Activated CD8-positive, alpha-beta T cell treated with anti-CD3 and anti-CD28 coated beads, Interleukin-2, amount 10 ng/mL, durations not matched to agents 7 days and 5 days (primary cell): ENCODE results near the gene WDPCP. TPM values are rescaled to one million over a fixed set of nuclear protein-coding genes. Genes with fewer than 3 reads are reported as not detected.
"Not testable (repeated sequence)": the region's sequence is repeated elsewhere in the genome, so short reads cannot be mapped to it uniquely, and the experiment has no call there.

ENCODE experiments used
- ATAC-seq: fragments of 150-1000 bp; cut with Tn5 transposase; one replicate; pipeline ENCODE4 v1.10.0; 2021; ENCODE audit warnings: moderate library complexity
- CTCF ChIA-PET: fragments of 350-600 bp; sonication (Branson Sonifier 250); formaldehyde crosslinking; loops from one replicate; lab custom pipeline; 2021; ENCODE audit warnings: antibody characterized with exemption; lab: Charles Lee
- POLR2A ChIA-PET: fragments of 350-600 bp; sonication (Branson Sonifier 250); formaldehyde crosslinking; loops from one replicate; lab custom pipeline; 2021; ENCODE audit warnings: antibody characterized with exemption; lab: Charles Lee
- DNase-seq: peaks from one replicate; pipeline ENCODE4 v3.0.0-alpha.2; 2020
- H3K27ac Mint-ChIP-seq: one replicate; pipeline ENCODE4 v1.8.0; 2021; ENCODE audit warnings: mild to moderate bottlenecking, mixed read lengths
- H3K27me3 Mint-ChIP-seq: one replicate; pipeline ENCODE4 v1.8.0; 2021; ENCODE audit warnings: low read depth, mixed read lengths
- H3K36me3 Mint-ChIP-seq: one replicate; pipeline ENCODE4 v1.8.0; 2021; ENCODE audit warnings: low read depth, mixed read lengths
- H3K4me1 Mint-ChIP-seq: one replicate; pipeline ENCODE4 v1.8.0; 2021; ENCODE audit warnings: low read depth, mixed read lengths
- H3K4me3 Mint-ChIP-seq: one replicate; pipeline ENCODE4 v1.8.0; 2021; ENCODE audit warnings: mild to moderate bottlenecking, mixed read lengths
- H3K9me3 Mint-ChIP-seq: one replicate; pipeline ENCODE4 v1.8.0; 2022; ENCODE audit warnings: mixed read lengths; ENCODE audit not compliant: insufficient read depth
- total RNA-seq, 2 experiments: library from RNA; stranded (reverse); gene quantifications; one replicate each; pipeline ENCODE4 v1.2.3, GENCODE V29; 2021

The WDPCP gene
- total RNA-seq, 2 experiments from 2014 or later: 7.6 to 8.8 TPM

DNA sequence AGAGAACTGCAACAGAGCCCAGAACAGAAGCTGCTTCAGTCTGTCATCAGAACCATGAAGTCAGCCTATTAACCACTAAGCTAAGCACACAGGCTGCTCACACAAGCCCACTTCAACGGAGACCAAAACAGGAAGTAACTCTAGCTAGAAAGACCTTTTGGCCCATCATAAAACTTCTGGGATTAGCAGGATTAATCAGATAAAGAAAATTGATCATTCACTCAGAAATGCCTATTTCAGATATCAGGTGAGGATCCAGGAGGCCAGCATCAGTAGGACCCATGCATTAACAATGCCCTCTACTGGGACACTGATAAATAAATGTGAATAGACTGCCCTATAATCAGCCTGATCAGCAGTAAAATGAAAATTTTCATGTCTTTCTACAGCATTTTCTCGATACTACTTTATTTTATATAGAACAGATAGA is 101.4 kb downstream of the WDPCP start:
- CTCF ChIA-PET: interaction anchor here (1.0 to 2.1 kb wide), 6 partner anchors 11 to 1029 kb away, joined by 3 to 8 read pairs (median 4); no protein-coding TSS in a partner anchor

DNA sequence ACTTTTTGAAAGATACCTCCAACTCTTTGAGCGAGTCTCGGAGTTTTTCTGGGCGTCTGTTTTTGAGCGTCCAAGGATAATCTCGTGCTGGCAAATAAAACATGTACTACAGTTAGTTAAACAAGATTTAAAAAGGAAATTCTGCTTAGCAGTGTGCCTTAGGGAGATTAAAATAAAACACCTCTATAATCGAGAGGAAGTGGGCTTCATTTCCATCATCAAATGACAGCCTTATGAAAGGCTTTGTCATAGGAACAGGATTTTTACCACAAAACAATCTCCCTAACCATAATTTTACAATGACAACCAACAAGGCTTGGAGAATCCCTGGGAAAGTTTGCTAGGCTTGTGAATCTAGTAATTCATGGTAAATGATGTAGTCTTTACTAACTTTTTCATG is 103.4 kb downstream of the WDPCP start:
- ATAC-seq (no peak), DNase-seq (no peak)
- ChIA-PET POLR2A (no interaction called here), CTCF (interaction anchor here (0.6 kb wide), 1 partner anchor 21 kb away, joined by 3 read pairs; no protein-coding TSS in a partner anchor)
- no peak overlapping the region for H3K27ac Mint-ChIP-seq
- no peaks in the 10 kb centered on the region for H3K27me3 Mint-ChIP-seq
- no peaks in the 10 kb centered on the region for H3K36me3 Mint-ChIP-seq
- no peak overlapping the region for H3K4me3 Mint-ChIP-seq
- no peaks in the 10 kb centered on the region for H3K4me1 Mint-ChIP-seq
- H3K9me3 Mint-ChIP-seq: no peaks in the 10 kb centered on the region

More for the DNA sequence above, 101.4 kb downstream of the WDPCP start:
- DNase-seq: no peak
- H3K27ac Mint-ChIP-seq: no peak overlapping the region
- no peaks in the 10 kb centered on the region for H3K27me3 Mint-ChIP-seq
- no peak for ATAC-seq
- no peaks in the 10 kb centered on the region for H3K36me3 Mint-ChIP-seq
- no peak overlapping the region for H3K4me3 Mint-ChIP-seq
- H3K4me1 Mint-ChIP-seq: no peaks in the 10 kb centered on the region
- no peaks in the 10 kb centered on the region for H3K9me3 Mint-ChIP-seq
- POLR2A ChIA-PET: no interaction called here

DNA sequence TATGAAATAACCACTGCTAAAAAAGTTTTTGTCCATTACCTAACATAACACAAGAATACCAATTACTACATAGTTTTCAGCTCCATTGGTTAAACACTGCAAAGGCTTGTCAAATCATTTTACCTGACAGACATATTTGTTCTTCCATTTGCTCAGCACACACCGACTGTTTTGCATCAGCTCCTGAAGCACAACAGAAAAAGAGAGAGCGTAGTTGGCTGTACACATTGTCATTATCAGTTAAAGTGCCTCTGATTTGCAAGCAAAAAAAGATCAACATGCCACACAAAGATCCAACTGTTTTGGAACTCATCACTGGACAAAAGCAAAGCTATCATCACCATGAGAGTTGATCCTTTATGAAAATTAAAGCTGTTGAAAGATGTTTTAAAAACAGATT is 103.8 kb downstream of the WDPCP start:
- ChIA-PET CTCF (no interaction called here), POLR2A (no interaction called here)
- Mint-ChIP-seq H3K36me3 (no peaks in the 10 kb centered on the region), H3K4me1 (no peaks in the 10 kb centered on the region), H3K27ac (no peak overlapping the region), H3K4me3 (no peak overlapping the region), H3K27me3 (no peaks in the 10 kb centered on the region), H3K9me3 (no peaks in the 10 kb centered on the region)
- DNase-seq (no peak), ATAC-seq (no peak)

DNA sequence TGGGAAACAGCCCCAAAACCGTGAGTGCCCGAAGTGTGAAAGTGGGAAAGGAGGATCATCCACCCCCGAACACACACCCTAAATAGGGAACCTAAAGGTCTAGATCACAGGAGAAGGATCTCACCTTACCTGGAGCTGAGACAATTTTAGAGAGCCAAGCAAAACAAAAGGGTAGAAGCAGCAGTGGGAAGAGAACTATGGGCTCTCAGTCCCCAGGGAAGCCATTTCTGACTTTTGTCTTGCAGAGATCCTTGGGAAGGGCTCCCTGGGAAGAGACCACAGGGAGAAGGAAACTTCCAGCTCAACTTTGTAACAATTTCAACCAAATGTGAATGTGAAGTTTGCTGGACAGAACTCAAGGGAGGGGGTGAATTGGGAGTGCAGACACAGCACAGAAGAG is 110.6 kb downstream of the WDPCP start:
- ChIA-PET CTCF (no interaction called here), POLR2A (no interaction called here)
- Mint-ChIP-seq H3K9me3 (no peaks in the 10 kb centered on the region), H3K4me1 (no peaks in the 10 kb centered on the region), H3K4me3 (no peak overlapping the region), H3K27me3 (no peaks in the 10 kb centered on the region), H3K36me3 (no peaks in the 10 kb centered on the region), H3K27ac (no peak overlapping the region)
- DNase-seq (no peak), ATAC-seq (no peak)

DNA sequence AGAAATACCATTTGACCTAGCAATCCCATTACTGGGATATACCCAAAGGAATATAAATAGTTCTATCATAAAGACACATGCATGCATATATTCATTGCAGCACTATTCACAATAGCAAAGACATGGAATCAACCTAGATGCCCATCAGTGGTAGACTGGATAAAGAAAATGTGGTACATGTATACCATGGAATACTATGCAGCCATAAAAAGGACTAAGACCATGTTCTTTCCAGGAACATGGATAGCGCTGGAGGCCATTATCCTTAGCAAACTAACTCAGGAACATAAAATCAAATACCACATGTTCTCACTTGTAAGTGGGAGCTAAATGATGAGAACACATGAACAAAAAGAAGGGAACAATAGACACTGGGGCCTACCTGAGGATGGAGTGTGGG is 119.0 kb downstream of the WDPCP start:
- H3K4me1 Mint-ChIP-seq: not testable (repeated sequence)

DNA sequence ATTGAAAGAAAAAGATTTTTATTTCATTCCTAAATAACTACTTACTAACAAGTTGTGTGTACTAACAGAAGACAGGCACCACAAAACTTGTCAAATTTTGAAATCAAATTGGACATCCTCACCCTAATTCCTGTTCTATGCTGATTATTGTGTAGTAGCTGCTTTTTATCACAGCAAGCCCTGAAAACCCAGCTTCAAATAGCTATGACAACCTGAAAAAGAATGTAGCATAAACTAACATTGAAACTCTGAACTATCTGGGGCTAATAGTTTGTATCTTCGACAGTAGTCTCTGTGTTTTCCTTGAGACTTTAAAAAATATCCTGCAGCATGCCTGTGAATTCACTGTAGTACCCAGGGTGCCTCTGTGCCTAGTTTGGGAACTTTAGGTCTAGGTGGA is 122.6 kb downstream of the WDPCP start:
- H3K27me3 Mint-ChIP-seq: no peaks in the 10 kb centered on the region
- H3K9me3 Mint-ChIP-seq: no peaks in the 10 kb centered on the region
- ATAC-seq (no peak), DNase-seq (no peak)
- no peak overlapping the region for H3K4me3 Mint-ChIP-seq
- POLR2A ChIA-PET: no interaction called here
- no peak overlapping the region for H3K27ac Mint-ChIP-seq
- H3K36me3 Mint-ChIP-seq: peaks cover 8% of the 10 kb centered on the region
- H3K4me1 Mint-ChIP-seq: no peaks in the 10 kb centered on the region
- CTCF ChIA-PET: no interaction called here

More for the DNA sequence above, 119.0 kb downstream of the WDPCP start:
- POLR2A ChIA-PET, H3K27ac Mint-ChIP-seq, H3K36me3 Mint-ChIP-seq, CTCF ChIA-PET, H3K27me3 Mint-ChIP-seq, ATAC-seq, H3K9me3 Mint-ChIP-seq, H3K4me3 Mint-ChIP-seq, DNase-seq: not testable (repeated sequence)

DNA sequence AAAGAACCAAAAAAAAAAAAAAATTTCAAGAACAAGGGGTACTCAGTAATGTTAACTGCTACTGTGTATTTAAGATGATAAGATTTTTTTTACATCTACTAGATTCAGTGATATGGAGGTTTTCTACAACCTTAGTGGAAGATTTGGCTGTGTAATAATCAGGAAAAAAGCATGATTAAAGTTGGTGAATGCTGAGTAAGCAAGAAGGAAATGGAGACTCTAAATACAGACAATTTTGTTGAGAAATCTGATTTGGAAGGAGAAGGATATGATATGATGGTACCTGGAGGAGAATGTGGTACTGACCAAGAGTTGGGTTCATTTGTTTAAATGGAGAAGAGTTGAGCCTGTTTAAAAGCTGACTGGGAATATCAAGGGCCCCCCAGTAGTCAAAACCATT is 125.1 kb downstream of the WDPCP start:
- H3K36me3 Mint-ChIP-seq: peaks cover 9% of the 10 kb centered on the region
- no peaks in the 10 kb centered on the region for H3K4me1 Mint-ChIP-seq
- no peak for DNase-seq
- H3K4me3 Mint-ChIP-seq: no peak overlapping the region
- no peak for ATAC-seq
- ChIA-PET CTCF (no interaction called here), POLR2A (no interaction called here)
- H3K27ac Mint-ChIP-seq: no peak overlapping the region
- H3K27me3 Mint-ChIP-seq: no peaks in the 10 kb centered on the region
- H3K9me3 Mint-ChIP-seq: peaks cover 4% of the 10 kb centered on the region

DNA sequence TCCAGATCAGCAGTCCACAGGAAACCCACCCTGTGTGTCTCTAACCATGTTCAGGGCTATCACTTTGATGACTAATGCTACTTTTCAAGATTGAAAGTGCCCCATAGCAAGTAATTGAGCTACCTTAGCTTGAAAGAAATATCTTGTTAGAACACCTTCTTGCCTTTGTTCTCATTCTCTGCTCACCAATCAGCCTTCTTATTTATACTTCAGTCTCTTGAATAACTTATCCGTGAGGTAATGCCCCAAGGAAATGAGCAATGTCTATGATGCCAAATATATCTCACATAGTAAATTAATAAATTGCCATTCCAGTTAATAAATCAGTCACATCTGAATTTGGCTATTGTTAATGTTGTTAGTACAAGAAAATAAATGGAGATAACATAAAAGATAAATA is 141.6 kb downstream of the WDPCP start:
- no peaks in the 10 kb centered on the region for H3K27me3 Mint-ChIP-seq
- H3K4me3 Mint-ChIP-seq: no peak overlapping the region
- ATAC-seq (no peak), DNase-seq (no peak)
- H3K36me3 Mint-ChIP-seq: no peaks in the 10 kb centered on the region
- CTCF ChIA-PET: interaction anchor here (1.0 kb wide), 1 partner anchor 22 kb away, joined by 3 read pairs; no protein-coding TSS in a partner anchor
- POLR2A ChIA-PET: no interaction called here
- H3K4me1 Mint-ChIP-seq: peaks cover 4% of the 10 kb centered on the region
- H3K27ac Mint-ChIP-seq: no peak overlapping the region
- peaks cover 8% of the 10 kb centered on the region for H3K9me3 Mint-ChIP-seq

DNA sequence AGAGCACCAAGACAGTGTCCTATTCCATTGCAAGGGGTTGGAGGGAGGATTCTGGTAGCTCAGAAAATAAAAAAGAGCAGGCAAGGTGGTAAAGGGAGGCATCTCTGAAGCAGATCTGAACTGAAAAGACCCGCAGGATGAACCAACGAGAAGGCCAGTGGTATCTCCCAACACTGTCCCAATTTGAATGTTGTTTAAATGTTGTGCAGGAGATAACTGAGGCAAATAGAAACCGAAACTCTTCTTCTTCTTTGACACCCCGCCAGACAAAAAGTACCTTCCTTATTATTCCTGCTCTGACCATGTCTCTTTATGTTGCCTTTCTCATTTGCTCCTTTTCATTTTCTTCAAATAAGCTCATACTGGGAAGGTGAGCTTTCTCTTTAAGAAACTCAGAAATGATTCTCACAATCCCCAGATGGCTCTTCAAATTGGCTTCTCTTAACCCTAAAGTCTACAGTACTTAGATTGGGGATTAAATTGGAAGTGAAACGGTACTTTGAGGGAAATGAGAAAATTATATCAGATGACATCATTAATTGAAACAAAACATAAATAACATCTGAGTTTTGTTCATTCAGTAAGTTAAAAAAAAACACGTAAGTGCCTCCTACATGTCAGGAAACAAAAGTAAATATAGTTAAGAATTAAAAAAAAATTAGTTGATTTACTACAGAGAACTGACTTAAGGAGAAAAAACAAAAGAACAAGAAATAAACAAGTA is 143.6 kb downstream of the WDPCP start:
- POLR2A ChIA-PET: no interaction called here
- CTCF ChIA-PET: interaction anchor here (1.4 kb wide), 1 partner anchor 20 kb away, joined by 4 read pairs; no protein-coding TSS in a partner anchor
- no peaks in the 10 kb centered on the region for H3K4me1 Mint-ChIP-seq
- peaks cover 3% of the 10 kb centered on the region for H3K9me3 Mint-ChIP-seq
- H3K4me3 Mint-ChIP-seq: no peak overlapping the region
- ATAC-seq (no peak), DNase-seq (no peak)
- no peaks in the 10 kb centered on the region for H3K36me3 Mint-ChIP-seq
- H3K27ac Mint-ChIP-seq: no peak overlapping the region
- H3K27me3 Mint-ChIP-seq: no peaks in the 10 kb centered on the region

DNA sequence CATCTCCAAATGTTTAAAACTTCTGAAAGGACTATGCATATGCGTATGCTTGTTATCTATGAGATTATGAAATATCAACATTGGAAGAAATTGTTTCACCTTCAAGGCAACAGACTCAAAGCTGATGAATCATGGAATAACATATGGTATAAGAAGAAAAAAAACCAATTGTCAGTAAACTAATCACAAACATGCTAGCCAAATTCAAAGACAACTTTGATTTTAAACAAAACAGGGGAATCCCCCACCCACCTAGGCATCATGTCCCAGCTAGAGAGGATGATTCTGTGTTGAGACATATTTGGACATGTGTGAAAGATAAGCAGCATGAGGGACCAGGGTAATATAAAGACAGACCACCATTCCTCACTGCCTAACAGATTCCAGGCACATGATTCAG is 147.7 kb downstream of the WDPCP start:
- no peak overlapping the region for H3K27ac Mint-ChIP-seq
- no peaks in the 10 kb centered on the region for H3K36me3 Mint-ChIP-seq
- no peaks in the 10 kb centered on the region for H3K27me3 Mint-ChIP-seq
- H3K9me3 Mint-ChIP-seq: no peaks in the 10 kb centered on the region
- POLR2A ChIA-PET: no interaction called here
- no peak for ATAC-seq
- H3K4me1 Mint-ChIP-seq: no peaks in the 10 kb centered on the region
- no peak for DNase-seq
- CTCF ChIA-PET: interaction anchor here (1.6 kb wide), 1 partner anchor 16 kb away, joined by 6 read pairs; no protein-coding TSS in a partner anchor
- H3K4me3 Mint-ChIP-seq: no peak overlapping the region

DNA sequence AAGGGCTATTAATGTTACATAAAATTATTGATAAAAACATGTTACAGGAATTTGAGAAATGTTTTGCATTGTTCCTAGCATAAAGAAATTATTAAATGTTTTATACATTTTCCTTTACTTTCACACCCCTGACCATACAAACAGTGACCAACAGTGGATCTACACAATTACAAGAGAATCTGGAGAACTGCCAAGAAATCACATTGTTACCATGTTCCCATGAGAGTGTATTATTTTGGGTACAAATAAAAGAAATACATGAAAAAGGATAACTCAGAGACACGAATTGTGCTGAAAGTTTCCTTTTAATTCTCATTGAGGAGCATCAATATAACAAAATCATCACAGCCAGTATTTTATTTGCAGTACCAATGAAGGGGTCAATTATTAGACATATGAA is 150.1 kb downstream of the WDPCP start:
- no peak overlapping the region for H3K27ac Mint-ChIP-seq
- CTCF ChIA-PET: interaction anchor here (2.0 kb wide), 1 partner anchor 13 kb away, joined by 10 read pairs; no protein-coding TSS in a partner anchor
- no peaks in the 10 kb centered on the region for H3K4me1 Mint-ChIP-seq
- no peaks in the 10 kb centered on the region for H3K36me3 Mint-ChIP-seq
- POLR2A ChIA-PET: no interaction called here
- no peak for ATAC-seq
- H3K9me3 Mint-ChIP-seq: no peaks in the 10 kb centered on the region
- H3K27me3 Mint-ChIP-seq: no peaks in the 10 kb centered on the region
- DNase-seq: no peak
- no peak overlapping the region for H3K4me3 Mint-ChIP-seq

DNA sequence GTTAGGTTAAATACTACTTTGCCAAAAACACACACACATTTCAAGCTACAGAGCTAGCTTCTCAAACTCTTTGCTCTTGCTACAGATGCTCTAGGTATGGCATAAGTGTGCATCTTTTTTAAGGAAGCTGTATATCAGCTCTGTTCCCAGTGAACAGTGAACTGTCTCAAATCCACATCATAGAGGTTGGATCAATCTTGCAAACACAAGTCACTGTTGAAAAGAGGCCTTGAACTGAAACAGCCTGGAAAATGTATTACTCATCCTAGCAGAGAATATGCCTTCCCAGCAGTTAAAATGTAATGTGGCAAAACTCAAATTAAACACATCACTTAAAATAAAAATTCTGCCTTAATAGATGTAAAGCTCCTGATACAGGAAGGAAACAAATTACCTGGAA is 151.8 kb downstream of the WDPCP start:
- ChIA-PET POLR2A (no interaction called here), CTCF (interaction anchor here (2.0 kb wide), 1 partner anchor 11 kb away, joined by 8 read pairs; no protein-coding TSS in a partner anchor)
- H3K27me3 Mint-ChIP-seq: no peaks in the 10 kb centered on the region
- ATAC-seq (no peak), DNase-seq (no peak)
- no peaks in the 10 kb centered on the region for H3K9me3 Mint-ChIP-seq
- no peaks in the 10 kb centered on the region for H3K4me1 Mint-ChIP-seq
- H3K4me3 Mint-ChIP-seq: no peak overlapping the region
- no peak overlapping the region for H3K27ac Mint-ChIP-seq
- no peaks in the 10 kb centered on the region for H3K36me3 Mint-ChIP-seq
